Measurements from ENCODE around the gene EIF4G1. TPM values are rescaled to one million over a fixed set of nuclear protein-coding genes. Genes with fewer than 3 reads are reported as not detected.

EIF4G1 gene
- total and polyA plus RNA-seq, 2 donors (not counting 3 experiments of a cell fraction or from before 2014, with no cell fraction given), result 355 to 532 TPM

GRCh38 chr3:184298759-184299487 lies 15.5 kb upstream of the EIF4G1 start, which contains the start of gene PSMD2:
PSMD2 (plus strand) TSS chr3:184299241; CDS start chr3:184299267, 26 bp downstream.
- peaks cover 13% of the 10 kb centered on the region for H3K4me1 ChIP-seq (ENCODE audit: control insufficient read depth, extremely low read depth, insufficient read depth, low read length)
- peaks cover 22 to 24% of the 10 kb centered on the region in 2 experiments for H3K36me3 ChIP-seq (ENCODE audit: control insufficient read depth in 2 of 2, extremely low read depth in 1 of 2, insufficient read depth in 2 of 2, low read length in 2 of 2)
- intact Hi-C loops (cut with micrococcal nuclease) (loop anchor here (1.0 to 2.0 kb wide), 5 partner anchors 15 to 125 kb away; partner anchors contain the start of genes AP2M1, EEF1AKMT4 and EIF4G1), dilution Hi-C loops (cut with MboI; ENCODE audit: extremely low pct_ligation_motif_present, low sequenced_read_pairs) (no loop called here)
- no peaks in the 10 kb centered on the region for H3K9me3 ChIP-seq (replicated peaks; ENCODE audit: control insufficient read depth, insufficient read depth, low read length)
- FAIRE-seq, result peak; percentile 94
- H3K79me2 ChIP-seq (ENCODE audit: control insufficient read depth, insufficient read depth, low read length), result peaks cover 46% of the 10 kb centered on the region
- peak within 1 kb of the TSS; percentile 99 for H2AFZ ChIP-seq (ENCODE audit: low read depth, low read length)
- no peaks in the 10 kb centered on the region for H3K9me1 ChIP-seq (replicated peaks; ENCODE audit: control insufficient read depth, extremely low read depth, insufficient read depth, low read length)
- H3K4me2 ChIP-seq (ENCODE audit: insufficient read depth, low read length), result peak within 1 kb of the TSS; percentile 90
- peak within 1 kb of the TSS; percentile 90 for H3K9ac ChIP-seq (replicated peaks; ENCODE audit: extremely low read depth, insufficient read depth, low read length)
- peak within 1 kb of the TSS; percentile 71 to 89 (median 88) for H3K4me3 ChIP-seq (replicated peaks in 1 of 3; ENCODE audit: insufficient read depth in 1 of 3, low read depth in 1 of 3, low read length in 3 of 3)
- BruUV-seq (replicated peaks), result no TSS peak
- H3K27ac ChIP-seq (ENCODE audit: insufficient read depth, low read depth, low read length), result peak within 1 kb of the TSS; percentile 70
- CTCF ChIA-PET, result interaction anchor here (1.0 to 1.4 kb wide), 2 partner anchors 39 to 403 kb away, joined by 3 to 4 read pairs; no protein-coding TSS in a partner anchor
- peak; percentile 96 for DNase-seq (ENCODE audit: low read depth, low spot score)
- peaks cover 0 to 3% of the 10 kb centered on the region in 2 experiments for H3K27me3 ChIP-seq (ENCODE audit: control insufficient read depth in 2 of 2, insufficient read depth in 2 of 2, low read length in 2 of 2)
- TF ChIP-seq JUN (IDR thresholded peaks at IDR 0.05; ENCODE audit: borderline replicate concordance, insufficient read depth, insufficient read length, low read depth) (no peak), CTCF (IDR thresholded peaks at IDR 0.05; ENCODE audit: extremely low read depth in 1 of 2, insufficient read depth in 1 of 2, low read depth in 1 of 2, low read length in 2 of 2) (no peak), POLR2AphosphoS5 (IDR thresholded peaks at IDR 0.05; ENCODE audit: insufficient read depth, low read depth, low read length) (peak; percentile 87), EZH2 (IDR thresholded peaks at IDR 0.05; ENCODE audit: borderline replicate concordance, low read depth, low read length, severe bottlenecking) (no peak), GATA2 (IDR thresholded peaks at IDR 0.05; ENCODE audit: insufficient read depth, insufficient read length, low read depth, low read length) (no peak), FOS (IDR thresholded peaks at IDR 0.05; ENCODE audit: borderline replicate concordance, insufficient read depth, low read length) (no peak), MAX (IDR thresholded peaks at IDR 0.05; ENCODE audit: insufficient read depth, insufficient read length) (no peak), POLR2A (IDR thresholded peaks at IDR 0.05; ENCODE audit: low read depth, low read length) (peak; percentile 85), MYC (IDR thresholded peaks at IDR 0.05; ENCODE audit: low read depth, low read length) (no peak)
- POLR2A ChIA-PET, result no interaction called here
- no peaks in the 10 kb centered on the region for H4K20me1 ChIP-seq (replicated peaks; ENCODE audit: control insufficient read depth, extremely low read depth, insufficient read depth, low read length)
